Astrocyte (in vitro differentiated cells and primary cell): ENCODE data around the gene RABL2A.
"Not testable (repeated sequence)": the region's sequence is repeated elsewhere in the genome, so short reads cannot be mapped to it uniquely, and the experiment has no call there.

Source experiments
- CTCF ChIP-seq: IDR thresholded peaks from 2 replicates; pipeline ENCODE4 v1.5.1; 2011; ENCODE audit warnings: low read depth, mild to moderate bottlenecking, inconsistent platforms, low read length, moderate library complexity; ENCODE audit not compliant: insufficient read depth
- EZH2 ChIP-seq: IDR thresholded peaks from 2 replicates; pipeline ENCODE4 v1.6.1; 2012; ENCODE audit warnings: mild to moderate bottlenecking, low read length, inconsistent platforms; ENCODE audit not compliant: insufficient read depth

GRCh38 chr2:113591926-113592325 is 35.1 kb upstream of the RABL2A start:
- TF ChIP-seq CTCF, EZH2: not testable (repeated sequence)
